ENCODE data around the gene INHA. TPM values are rescaled to one million over a fixed set of nuclear protein-coding genes. Genes with fewer than 3 reads are reported as not detected.

INHA gene
- total RNA-seq, 1 donor from 2014 or later, result not detected

- Mint-ChIP-seq H3K36me3 (ENCODE audit: unreplicated experiment) (no peaks in the 10 kb centered on the region), H3K9me3 (ENCODE audit: unreplicated experiment) (peaks cover 8% of the 10 kb centered on the region), H3K4me1 (ENCODE audit: low read depth, unreplicated experiment) (peaks cover 29% of the 10 kb centered on the region), H3K27me3 (ENCODE audit: unreplicated experiment) (peaks cover 17% of the 10 kb centered on the region), H3K4me3 (ENCODE audit: unreplicated experiment) (peak overlapping the region; percentile 73), H3K27ac (ENCODE audit: unreplicated experiment) (peak overlapping the region; percentile 59)
- no peak for TF ChIP-seq CTCF (IDR thresholded peaks at IDR 0.05; ENCODE audit: partially characterized antibody, unreplicated experiment)
- DNase-seq, result peak; percentile 20
Measured at GRCh38 chr2:219526320-219527075, 45.6 kb upstream of the INHA start.

- Mint-ChIP-seq H3K27me3 (ENCODE audit: unreplicated experiment) (peaks cover 14% of the 10 kb centered on the region), H3K4me1 (ENCODE audit: low read depth, unreplicated experiment) (peaks cover 24% of the 10 kb centered on the region), H3K9me3 (ENCODE audit: unreplicated experiment) (peaks cover 6% of the 10 kb centered on the region), H3K4me3 (ENCODE audit: unreplicated experiment) (no peak overlapping the region), H3K27ac (ENCODE audit: unreplicated experiment) (no peak overlapping the region), H3K36me3 (ENCODE audit: unreplicated experiment) (no peaks in the 10 kb centered on the region)
- no peak for DNase-seq
- TF ChIP-seq CTCF (IDR thresholded peaks at IDR 0.05; ENCODE audit: partially characterized antibody, unreplicated experiment), result no peak
Measured at GRCh38 chr2:219527076-219527394, 45.1 kb upstream of the INHA start.

GRCh38 chr2:219527472-219527871, 44.6 kb upstream of the INHA start:
- Mint-ChIP-seq H3K27ac (ENCODE audit: unreplicated experiment) (no peak overlapping the region), H3K4me3 (ENCODE audit: unreplicated experiment) (no peak overlapping the region), H3K27me3 (ENCODE audit: unreplicated experiment) (peaks cover 14% of the 10 kb centered on the region), H3K9me3 (ENCODE audit: unreplicated experiment) (peaks cover 6% of the 10 kb centered on the region), H3K36me3 (ENCODE audit: unreplicated experiment) (no peaks in the 10 kb centered on the region), H3K4me1 (ENCODE audit: low read depth, unreplicated experiment) (peaks cover 23% of the 10 kb centered on the region)
- no peak for DNase-seq
- no peak for TF ChIP-seq CTCF (IDR thresholded peaks at IDR 0.05; ENCODE audit: partially characterized antibody, unreplicated experiment)

GRCh38 chr2:219530048-219530963, 41.8 kb upstream of the INHA start:
- peak; percentile 95 for DNase-seq
- Mint-ChIP-seq H3K36me3 (ENCODE audit: unreplicated experiment) (no peaks in the 10 kb centered on the region), H3K27me3 (ENCODE audit: unreplicated experiment) (peaks cover 17% of the 10 kb centered on the region), H3K27ac (ENCODE audit: unreplicated experiment) (no peak overlapping the region), H3K4me1 (ENCODE audit: low read depth, unreplicated experiment) (peaks cover 23% of the 10 kb centered on the region), H3K9me3 (ENCODE audit: unreplicated experiment) (peaks cover 8% of the 10 kb centered on the region), H3K4me3 (ENCODE audit: unreplicated experiment) (peak overlapping the region; percentile 52)
- TF ChIP-seq CTCF (IDR thresholded peaks at IDR 0.05; ENCODE audit: partially characterized antibody, unreplicated experiment), result peak; percentile 84

Data from glutamatergic neuron (in vitro differentiated cells).